HG02840 (cell line): ENCODE data around the gene SIRT1.
"Not testable (repeated sequence)": the region's sequence is repeated elsewhere in the genome, so short reads cannot be mapped to it uniquely, and the experiment has no call there.

Source experiments
- ATAC-seq: cut with Tn5 transposase; IDR thresholded peaks from one replicate; pipeline ENCODE4 v1.9.1; 2021; ENCODE audit warnings: mild to moderate bottlenecking, moderate library complexity, moderate number of reproducible peaks; ENCODE audit not compliant: unreplicated experiment, low FRiP score

Gene SIRT1

DNA sequence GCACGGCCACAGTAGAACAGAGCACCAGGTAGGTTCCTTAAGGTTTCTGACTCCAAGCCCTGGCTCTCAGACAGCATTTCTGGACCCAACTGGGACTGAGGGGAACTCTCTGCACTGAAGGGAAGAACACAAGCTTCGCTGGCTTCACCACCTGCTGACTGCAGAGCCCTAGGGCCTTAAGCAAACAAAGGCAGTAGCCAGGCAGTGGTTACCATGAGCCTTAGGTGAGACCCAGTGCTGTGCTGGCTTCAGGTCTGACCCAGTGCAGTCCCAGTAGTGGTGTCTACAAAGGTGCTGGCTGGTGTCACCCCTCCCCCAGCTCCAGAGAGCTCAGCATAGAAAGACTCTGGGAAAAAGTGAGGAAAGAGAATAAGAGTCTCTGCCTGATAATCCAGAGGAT lies 59.5 kb downstream of the SIRT1 start:
- no peak for ATAC-seq

DNA sequence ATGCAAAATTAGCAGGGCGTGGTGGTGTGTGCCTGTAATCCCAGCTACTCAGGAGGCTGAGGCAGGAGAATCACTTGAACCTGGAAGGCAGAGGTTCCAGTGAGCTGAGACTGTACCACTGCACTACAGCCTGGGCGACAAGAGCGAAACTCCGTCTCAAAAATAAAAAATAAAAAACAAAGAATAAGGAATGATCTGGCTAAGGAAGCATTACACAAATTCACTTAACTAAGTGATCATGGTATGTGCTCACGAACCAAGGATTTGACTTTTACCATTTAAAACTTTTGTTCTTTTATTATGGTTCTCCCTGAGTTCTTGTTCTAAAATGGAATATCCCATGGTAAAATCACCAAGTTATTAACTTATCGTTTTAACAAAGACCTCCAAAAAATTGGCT lies 71.2 kb downstream of the SIRT1 start:
- no peak for ATAC-seq

DNA sequence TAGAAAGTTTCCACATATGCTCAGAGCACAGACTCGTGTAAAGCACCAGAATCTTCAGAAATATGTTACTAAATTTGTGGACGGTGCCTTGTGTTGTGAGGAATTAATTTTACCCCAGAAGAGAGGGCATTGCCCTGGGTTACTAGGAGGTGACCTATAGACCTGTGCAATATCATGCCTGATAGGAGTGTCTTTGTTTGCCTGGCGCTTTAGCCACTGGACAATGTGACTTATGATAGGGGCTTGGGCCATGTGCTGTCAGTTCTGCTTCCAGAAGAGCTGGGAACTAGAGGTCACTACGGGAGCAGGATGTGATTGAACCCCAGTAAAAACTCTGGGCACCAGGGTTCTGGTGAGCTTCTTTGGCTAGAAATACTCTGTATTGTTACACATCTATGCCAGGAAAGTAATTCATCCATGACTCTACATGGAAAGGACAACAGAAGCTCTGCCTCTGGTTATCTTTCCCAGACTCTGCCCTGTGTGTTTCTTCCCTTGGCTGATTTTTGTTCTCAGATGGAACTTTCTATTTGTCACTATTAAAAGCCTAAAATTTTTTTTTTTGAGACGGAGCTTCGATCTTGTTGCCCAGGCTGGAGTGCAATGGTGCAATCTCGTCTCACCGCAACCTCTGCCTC lies 75.5 kb downstream of the SIRT1 start:
- no peak for ATAC-seq

DNA sequence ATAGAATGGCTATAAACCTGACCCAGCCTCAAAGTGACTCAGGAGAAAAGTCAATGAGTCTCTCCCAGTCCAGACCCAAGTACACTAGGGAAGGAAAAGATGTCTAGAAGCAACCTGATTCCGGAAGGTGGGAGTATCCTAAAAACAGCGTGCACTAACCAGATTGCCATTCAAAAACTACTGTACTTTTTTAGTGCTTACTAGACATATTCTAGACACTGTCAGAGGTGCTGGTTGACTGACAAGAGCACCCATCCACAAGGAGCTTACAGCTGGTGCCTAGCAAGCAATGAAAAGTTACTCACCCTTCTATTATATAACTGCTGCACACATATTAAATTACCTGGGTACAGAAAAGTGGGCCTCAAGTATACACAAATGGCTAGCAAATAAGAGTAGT lies 81.0 kb downstream of the SIRT1 start:
- ATAC-seq: no peak

DNA sequence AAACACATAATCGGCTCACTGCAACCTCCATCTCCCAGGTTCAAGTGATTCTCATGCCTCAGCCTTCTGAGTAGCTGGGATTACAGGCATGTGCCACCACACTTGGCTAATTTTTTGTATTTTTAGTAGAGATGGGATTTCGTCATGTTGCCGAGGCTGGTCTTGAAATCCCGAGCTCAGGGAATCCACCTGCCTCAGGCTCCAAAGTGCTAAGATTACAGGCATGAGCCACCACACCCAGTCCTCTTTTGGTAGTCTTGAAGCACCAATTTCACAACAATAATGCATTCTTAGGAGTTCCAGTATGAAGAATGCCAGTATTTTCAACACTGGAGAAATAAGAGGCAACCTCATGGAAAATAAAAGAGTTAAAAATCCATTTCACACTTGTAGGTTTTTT lies 81.6 kb downstream of the SIRT1 start:
- ATAC-seq: not testable (repeated sequence)
